ENCODE results near the gene GAL3ST1. TPM values are rescaled to one million over a fixed set of nuclear protein-coding genes. Genes with fewer than 3 reads are reported as not detected.
"Not testable (repeated sequence)": the region's sequence is repeated elsewhere in the genome, so short reads cannot be mapped to it uniquely, and the experiment has no call there.

GAL3ST1 gene
- total and polyA plus RNA-seq, 8 donors: 0.87 to 48.4 (median 3.7) TPM

DNA sequence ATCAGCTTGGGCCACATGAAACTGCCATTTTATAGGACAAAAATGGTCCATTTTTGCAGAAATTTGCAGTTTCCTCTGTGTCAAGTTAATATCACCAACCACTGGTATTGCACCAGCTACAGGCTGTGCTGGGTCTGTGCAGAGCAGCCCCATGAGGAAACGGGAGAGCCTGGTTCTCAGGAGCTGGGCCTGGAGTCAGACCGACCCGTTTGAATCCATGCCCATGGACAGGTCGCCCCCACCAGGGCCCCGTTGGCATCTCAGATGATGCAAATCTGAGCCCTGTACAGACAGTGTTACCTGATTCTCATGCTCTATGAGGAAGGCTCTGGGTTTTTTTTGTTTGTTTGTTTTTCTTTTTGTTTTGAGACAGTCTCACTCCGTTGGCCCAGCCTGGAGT lies 18.1 kb downstream of the GAL3ST1 start:
- TF ChIP-seq, protein P1, sequence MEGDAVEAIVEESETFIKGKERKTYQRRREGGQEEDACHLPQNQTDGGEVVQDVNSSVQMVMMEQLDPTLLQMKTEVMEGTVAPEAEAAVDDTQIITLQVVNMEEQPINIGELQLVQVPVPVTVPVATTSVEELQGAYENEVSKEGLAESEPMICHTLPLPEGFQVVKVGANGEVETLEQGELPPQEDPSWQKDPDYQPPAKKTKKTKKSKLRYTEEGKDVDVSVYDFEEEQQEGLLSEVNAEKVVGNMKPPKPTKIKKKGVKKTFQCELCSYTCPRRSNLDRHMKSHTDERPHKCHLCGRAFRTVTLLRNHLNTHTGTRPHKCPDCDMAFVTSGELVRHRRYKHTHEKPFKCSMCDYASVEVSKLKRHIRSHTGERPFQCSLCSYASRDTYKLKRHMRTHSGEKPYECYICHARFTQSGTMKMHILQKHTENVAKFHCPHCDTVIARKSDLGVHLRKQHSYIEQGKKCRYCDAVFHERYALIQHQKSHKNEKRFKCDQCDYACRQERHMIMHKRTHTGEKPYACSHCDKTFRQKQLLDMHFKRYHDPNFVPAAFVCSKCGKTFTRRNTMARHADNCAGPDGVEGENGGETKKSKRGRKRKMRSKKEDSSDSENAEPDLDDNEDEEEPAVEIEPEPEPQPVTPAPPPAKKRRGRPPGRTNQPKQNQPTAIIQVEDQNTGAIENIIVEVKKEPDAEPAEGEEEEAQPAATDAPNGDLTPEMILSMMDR (IDR thresholded peaks at IDR 0.05): no peak
- TF ChIP-seq POLR2A (IDR thresholded peaks at IDR 0.05) (no peak), EP300 (IDR thresholded peaks at IDR 0.05) (no peak), POLR2AphosphoS5 (IDR thresholded peaks at IDR 0.05) (no peak)
- no peaks in the 10 kb centered on the region for H3K9me3 ChIP-seq
- 55 to 71% (median 62%) methylated on average over 6 of the region's 6 CpGs for WGBS, 5 donors
- DNase-seq: no peak
- H3K36me3 ChIP-seq: peaks cover 4 to 29% (median 23%) of the 10 kb centered on the region in 4 donors
- H3K4me1 ChIP-seq: no peaks in the 10 kb centered on the region
- intact Hi-C loops (cut with DNase I; ENCODE audit: low total_unique reads): no loop called here
- H3K27ac ChIP-seq: no peak overlapping the region
- H3K27me3 ChIP-seq: no peaks in the 10 kb centered on the region
- no peak overlapping the region for H3K4me3 ChIP-seq

DNA sequence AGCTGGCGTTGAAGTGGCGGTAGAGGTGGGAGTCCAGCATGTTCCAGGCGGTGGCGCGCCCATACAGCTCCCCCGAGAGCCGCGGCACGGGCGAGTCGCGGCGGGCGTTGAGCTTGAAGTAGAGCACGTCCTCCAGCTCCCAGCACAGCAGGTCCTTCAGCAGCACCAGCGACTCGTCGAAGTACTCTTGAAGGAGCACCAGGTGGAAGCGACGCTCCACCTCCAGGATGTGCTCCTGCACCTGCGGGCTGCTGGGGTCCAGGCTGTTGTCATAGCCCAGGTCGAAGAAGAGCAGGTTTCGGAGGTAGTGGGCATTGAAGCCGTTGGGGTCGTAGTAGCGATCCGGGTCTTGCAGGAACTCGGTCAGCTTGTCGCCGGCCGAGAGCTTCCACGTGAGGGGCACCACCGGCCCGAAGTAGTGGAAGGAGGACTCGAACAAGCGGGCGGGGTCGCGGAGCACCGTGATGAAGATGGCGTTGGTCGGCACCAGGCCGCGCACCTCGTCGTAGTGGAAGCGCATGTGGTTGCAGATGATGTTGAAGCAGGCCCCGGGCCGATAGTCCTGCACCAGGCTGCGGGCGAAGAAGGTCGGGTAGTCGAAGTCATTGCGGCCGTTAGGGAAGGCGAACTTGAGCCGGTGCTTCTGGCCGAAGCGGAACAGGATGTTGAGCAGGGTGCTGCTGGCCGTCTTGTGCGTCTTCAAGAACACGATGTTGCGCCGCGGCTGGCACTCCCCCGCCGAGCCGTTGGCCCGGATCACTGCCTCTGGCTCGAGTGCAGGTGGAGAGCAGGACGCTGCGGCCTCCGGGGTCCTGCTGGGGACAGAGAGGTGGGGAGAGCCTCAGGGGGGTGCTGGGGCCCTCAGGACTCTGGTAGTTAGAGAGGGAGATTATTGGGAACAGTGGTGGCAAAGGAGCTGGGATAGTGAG lies 18.9 kb downstream of the GAL3ST1 start:
- H3K36me3 ChIP-seq: peaks cover 4 to 29% (median 23%) of the 10 kb centered on the region in 4 donors
- H3K4me3 ChIP-seq: no peak overlapping the region
- H3K4me1 ChIP-seq: no peaks in the 10 kb centered on the region
- no peak overlapping the region for H3K27ac ChIP-seq
- TF ChIP-seq EP300 (IDR thresholded peaks at IDR 0.05) (no peak), POLR2A (IDR thresholded peaks at IDR 0.05) (no peak), POLR2AphosphoS5 (IDR thresholded peaks at IDR 0.05) (no peak)
- TF ChIP-seq, protein P1 (IDR thresholded peaks at IDR 0.05): no peak
- no peaks in the 10 kb centered on the region for H3K27me3 ChIP-seq
- DNase-seq: no peak
- WGBS, 5 donors: 94 to 95% (median 94%) methylated on average over 66 to 73 of the region's 73 CpGs
- intact Hi-C loops (cut with DNase I; ENCODE audit: low total_unique reads): no loop called here
- no peaks in the 10 kb centered on the region for H3K9me3 ChIP-seq

DNA sequence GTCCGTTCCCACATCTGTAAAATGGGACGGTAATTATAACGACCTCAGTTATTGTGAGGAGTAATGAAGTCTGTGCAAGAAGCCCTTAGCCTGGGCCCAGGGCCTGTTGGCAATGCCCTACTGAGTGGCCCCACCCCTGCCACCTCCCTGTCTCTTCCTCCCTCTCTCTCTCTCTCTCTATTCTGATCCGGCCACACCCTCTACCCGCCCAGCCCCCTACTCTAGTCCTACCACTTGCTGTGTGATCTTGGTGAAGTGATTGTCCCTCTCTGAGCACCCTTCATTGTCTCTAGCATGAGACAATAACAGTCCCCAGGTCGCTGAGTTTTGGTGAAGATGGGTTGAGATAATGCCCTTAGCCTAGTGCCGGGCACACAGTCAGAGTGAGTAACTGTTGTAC lies 20.5 kb downstream of the GAL3ST1 start:
- H3K27ac ChIP-seq: no peak overlapping the region

DNA sequence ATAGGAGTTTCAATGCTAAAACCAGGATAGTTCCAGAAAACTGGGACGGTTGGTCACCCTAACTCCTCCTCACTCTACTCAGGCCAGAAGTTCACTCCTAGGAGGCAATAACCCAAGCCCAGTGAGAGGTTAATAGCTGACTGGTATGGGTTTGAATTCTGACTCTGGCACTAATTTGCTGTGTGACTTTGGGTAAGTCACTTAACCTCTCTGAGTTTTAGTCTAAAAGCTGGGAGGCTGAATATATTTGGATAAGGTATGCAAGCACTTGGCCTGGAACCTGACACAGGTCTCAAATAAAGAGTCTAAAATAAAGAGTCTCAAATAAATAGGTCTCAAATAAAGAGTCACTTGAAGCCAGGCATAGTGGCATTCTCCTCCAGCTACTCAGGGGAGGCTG lies 21.7 kb downstream of the GAL3ST1 start:
- no peak overlapping the region for H3K27ac ChIP-seq
- TF ChIP-seq, protein P1 (IDR thresholded peaks at IDR 0.05): no peak
- no peak for TF ChIP-seq EP300 (IDR thresholded peaks at IDR 0.05)
- no peak for TF ChIP-seq POLR2AphosphoS5 (IDR thresholded peaks at IDR 0.05)
- no peak for TF ChIP-seq POLR2A (IDR thresholded peaks at IDR 0.05)
- H3K4me1 ChIP-seq: no peaks in the 10 kb centered on the region
- no peaks in the 10 kb centered on the region for H3K27me3 ChIP-seq
- WGBS, 5 donors: 0 to 88% (median 45%) methylated on average over 1 of the region's 1 CpG
- peaks cover 4 to 29% (median 23%) of the 10 kb centered on the region in 4 donors for H3K36me3 ChIP-seq
- H3K4me3 ChIP-seq: no peak overlapping the region
- DNase-seq: no peak
- no peaks in the 10 kb centered on the region for H3K9me3 ChIP-seq
- intact Hi-C loops (cut with DNase I; ENCODE audit: low total_unique reads): no loop called here

More for the DNA sequence above, 20.5 kb downstream of the GAL3ST1 start:
- DNase-seq: no peak
- H3K27me3 ChIP-seq: no peaks in the 10 kb centered on the region
- H3K9me3 ChIP-seq: no peaks in the 10 kb centered on the region
- TF ChIP-seq POLR2AphosphoS5 (IDR thresholded peaks at IDR 0.05) (no peak), EP300 (IDR thresholded peaks at IDR 0.05) (no peak), POLR2A (IDR thresholded peaks at IDR 0.05) (no peak)
- TF ChIP-seq, protein P1 (IDR thresholded peaks at IDR 0.05): no peak
- H3K4me1 ChIP-seq: no peaks in the 10 kb centered on the region
- peaks cover 4 to 29% (median 23%) of the 10 kb centered on the region in 4 donors for H3K36me3 ChIP-seq
- WGBS, 5 donors: 82 to 88% (median 85%) methylated on average over 7 of the region's 7 CpGs
- intact Hi-C loops (cut with DNase I; ENCODE audit: low total_unique reads): no loop called here
- H3K4me3 ChIP-seq: no peak overlapping the region

DNA sequence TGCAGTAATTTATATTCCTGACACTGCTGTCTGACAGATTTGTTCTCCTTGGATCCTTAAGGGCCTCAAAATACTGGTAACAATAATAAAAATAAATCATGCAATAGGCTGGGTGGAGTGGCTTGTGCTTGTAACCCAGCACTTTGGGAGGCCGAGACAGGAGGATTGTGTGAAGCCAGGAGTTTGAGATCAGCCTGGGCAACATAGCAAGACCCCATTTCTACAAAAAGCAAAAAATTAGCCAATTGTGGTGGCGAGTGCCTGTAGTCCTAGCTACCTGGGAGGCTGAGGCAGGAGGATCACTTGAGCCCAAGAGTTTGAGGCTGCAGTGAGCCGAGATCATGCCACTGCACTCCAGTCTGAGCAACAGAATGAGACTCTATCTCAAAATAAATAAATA lies 22.7 kb downstream of the GAL3ST1 start:
- DNase-seq; H3K27ac ChIP-seq; H3K4me1 ChIP-seq; H3K9me3 ChIP-seq; H3K4me3 ChIP-seq; intact Hi-C loops (cut with DNase I; ENCODE audit: low total_unique reads); H3K27me3 ChIP-seq: not testable (repeated sequence)
- H3K36me3 ChIP-seq: peaks cover 4 to 26% (median 23%) of the 10 kb centered on the region in 4 donors
- WGBS, 5 donors: 90 to 95% (median 93%) methylated on average over 3 of the region's 3 CpGs
